ENCODE results near the gene KIF2C. TPM values are rescaled to one million over a fixed set of nuclear protein-coding genes. Genes with fewer than 3 reads are reported as not detected.

The KIF2C gene
- polyA plus RNA-seq, 3 donors = 0.13 to 0.29 (median 0.24) TPM

DNA sequence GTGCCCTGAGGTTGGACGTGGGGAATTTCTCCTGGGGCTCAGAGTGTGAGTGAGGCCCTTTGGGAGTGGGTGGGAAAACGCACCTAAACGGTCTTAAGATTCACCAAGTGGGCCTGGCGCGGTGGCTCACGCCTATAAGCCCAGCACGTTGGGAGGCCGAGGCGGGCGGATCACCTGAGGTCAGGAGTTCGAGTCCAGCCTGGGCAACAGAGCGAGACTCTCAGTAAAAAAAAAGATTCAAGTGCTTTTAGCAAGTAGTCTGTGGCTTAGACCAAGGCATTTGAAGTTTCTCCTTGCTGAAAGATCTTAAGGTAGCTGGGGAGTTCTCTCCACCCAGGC lies 37.1 kb downstream of the KIF2C start:
- no peak for DNase-seq
- Mint-ChIP-seq H3K36me3 (peaks cover 44 to 53% of the 10 kb centered on the region in 2 donors), H3K27me3 (ENCODE audit: low read depth in 3 of 3) (peaks cover 0 to 2% (median 0%) of the 10 kb centered on the region in 3 donors), H3K9me3 (no peaks in the 10 kb centered on the region), H3K4me1 (peaks cover 34% of the 10 kb centered on the region), H3K4me3 (peak overlapping the region; percentile 92 to 96), H3K27ac (peak overlapping the region; percentile 92 to 100 (median 96))
- Histone ChIP-seq H3K4me2 (replicated peaks; ENCODE audit: extremely low read depth, low read length, poor library complexity, severe bottlenecking) (peak overlapping the region; percentile 86), H3K27ac (ENCODE audit: low read depth in 1 of 2, low read length in 2 of 2) (peak overlapping the region; percentile 86 to 93), H3K4me3 (replicated peaks in 1 of 3; ENCODE audit: low read depth in 2 of 3, low read length in 3 of 3) (peak overlapping the region in 2 of 3 experiments; percentile 86 to 90), H3K36me3 (replicated peaks in 1 of 2; ENCODE audit: control insufficient read depth in 1 of 2, insufficient read depth in 2 of 2, low read length in 2 of 2) (peaks cover 32 to 52% of the 10 kb centered on the region in 2 donors), H4K20me1 (ENCODE audit: insufficient read depth, low read length) (peaks cover 45% of the 10 kb centered on the region), H3K79me2 (ENCODE audit: insufficient read depth, low read length) (peaks cover 34% of the 10 kb centered on the region), H2AFZ (ENCODE audit: insufficient read depth, low read depth, low read length, poor library complexity, severe bottlenecking) (no peak overlapping the region), H3K4me1 (ENCODE audit: control insufficient read depth in 1 of 2, insufficient read depth in 2 of 2, low read length in 2 of 2) (peaks cover 23 to 31% of the 10 kb centered on the region in 2 donors), H3K9ac (ENCODE audit: insufficient read depth, low read length, poor library complexity, severe bottlenecking) (peak overlapping the region; percentile 90), H3K9me3 (replicated peaks in 1 of 2; ENCODE audit: control insufficient read depth in 1 of 2, insufficient read depth in 1 of 2, low read length in 2 of 2) (no peaks in the 10 kb centered on the region), H3K27me3 (ENCODE audit: control insufficient read depth in 2 of 2, insufficient read depth in 2 of 2, low read length in 2 of 2) (no peaks in the 10 kb centered on the region)
- TF ChIP-seq CTCF (IDR thresholded peaks at IDR 0.05) = no peak
- 58% methylated on average over 8 of the region's 12 CpGs for WGBS (ENCODE audit: insufficient coverage)
- intact Hi-C loops (cut with micrococcal nuclease) = loop anchor here (5.0 to 10.0 kb wide), 4 partner anchors 34 to 526 kb away; partner anchors contain the start of gene EIF2B3 (in 1 of the 2)

DNA sequence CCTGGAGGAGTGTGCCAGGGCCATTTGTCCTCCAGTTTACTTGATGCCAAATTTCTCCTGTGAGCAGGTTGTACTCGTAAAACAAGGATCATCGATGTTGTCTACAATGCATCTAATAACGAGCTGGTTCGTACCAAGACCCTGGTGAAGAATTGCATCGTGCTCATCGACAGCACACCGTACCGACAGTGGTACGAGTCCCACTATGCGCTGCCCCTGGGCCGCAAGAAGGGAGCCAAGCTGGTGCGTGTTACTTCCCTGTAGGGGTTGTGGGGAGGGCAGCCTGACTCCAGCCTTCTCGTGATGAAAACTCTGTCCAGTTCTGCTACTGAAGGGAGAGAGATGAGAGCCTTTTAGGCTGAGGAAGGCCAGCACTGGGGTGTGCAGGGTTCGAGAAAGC lies 37.9 kb downstream of the KIF2C start:
- H3K36me3 ChIP-seq (replicated peaks in 1 of 2; ENCODE audit: control insufficient read depth in 1 of 2, insufficient read depth in 2 of 2, low read length in 2 of 2) = peaks cover 32 to 54% of the 10 kb centered on the region in 2 donors
- H2AFZ ChIP-seq (ENCODE audit: insufficient read depth, low read depth, low read length, poor library complexity, severe bottlenecking) = no peak overlapping the region
- no peaks in the 10 kb centered on the region for H3K27me3 ChIP-seq (ENCODE audit: control insufficient read depth in 2 of 2, insufficient read depth in 2 of 2, low read length in 2 of 2)
- intact Hi-C loops (cut with micrococcal nuclease) = loop anchor here (5.0 to 10.0 kb wide), 4 partner anchors 35 to 525 kb away; partner anchors contain the start of gene EIF2B3 (in 1 of the 2)
- Mint-ChIP-seq H3K36me3 (peaks cover 46 to 57% of the 10 kb centered on the region in 2 donors), H3K4me3 (peak overlapping the region in 1 of 2 donors; percentile 9), H3K27me3 (ENCODE audit: low read depth in 3 of 3) (peaks cover 0 to 3% (median 0%) of the 10 kb centered on the region in 3 donors), H3K4me1 (peaks cover 34% of the 10 kb centered on the region), H3K27ac (peak overlapping the region in 6 of 7 donors; percentile 46 to 79 (median 72)), H3K9me3 (no peaks in the 10 kb centered on the region)
- no peak overlapping the region for H3K9ac ChIP-seq (ENCODE audit: insufficient read depth, low read length, poor library complexity, severe bottlenecking)
- no peak overlapping the region for H3K4me3 ChIP-seq (replicated peaks in 1 of 3; ENCODE audit: low read depth in 2 of 3, low read length in 3 of 3)
- 82% methylated on average over 13 of the region's 14 CpGs for WGBS (ENCODE audit: insufficient coverage)
- H3K27ac ChIP-seq (ENCODE audit: low read depth in 1 of 2, low read length in 2 of 2) = peak overlapping the region in 1 of 2 donors; percentile 93
- no peak for TF ChIP-seq CTCF (IDR thresholded peaks at IDR 0.05)
- DNase-seq = no peak
- H3K4me2 ChIP-seq (replicated peaks; ENCODE audit: extremely low read depth, low read length, poor library complexity, severe bottlenecking) = peak overlapping the region; percentile 11
- no peaks in the 10 kb centered on the region for H3K9me3 ChIP-seq (replicated peaks in 1 of 2; ENCODE audit: control insufficient read depth in 1 of 2, insufficient read depth in 1 of 2, low read length in 2 of 2)
- H3K79me2 ChIP-seq (ENCODE audit: insufficient read depth, low read length) = peaks cover 34% of the 10 kb centered on the region
- H4K20me1 ChIP-seq (ENCODE audit: insufficient read depth, low read length) = peaks cover 45% of the 10 kb centered on the region
- H3K4me1 ChIP-seq (ENCODE audit: control insufficient read depth in 1 of 2, insufficient read depth in 2 of 2, low read length in 2 of 2) = peaks cover 23 to 31% of the 10 kb centered on the region in 2 donors

Measured in CD14-positive monocyte (primary cell).